Measurements from ENCODE around the gene REV3L.

Gene REV3L

GRCh38 chr6:111423960-111424846 lies 58.8 kb downstream of the REV3L start:
- no peak for DNase-seq (ENCODE audit: low read depth in 2 of 2)

GRCh38 chr6:111423055-111423633 lies 59.9 kb downstream of the REV3L start:
- DNase-seq (ENCODE audit: low read depth in 2 of 2): no peak

GRCh38 chr6:111418971-111419693 lies 63.9 kb downstream of the REV3L start:
- no peak for DNase-seq (ENCODE audit: low read depth in 2 of 2)

GRCh38 chr6:111417946-111418345 lies 65.1 kb downstream of the REV3L start:
- no peak for DNase-seq (ENCODE audit: low read depth in 2 of 2)

- DNase-seq (ENCODE audit: low read depth in 2 of 2): no peak
Measured at GRCh38 chr6:111417181-111417585, 65.8 kb downstream of the REV3L start.

- DNase-seq (ENCODE audit: low read depth in 2 of 2): no peak
Measured at GRCh38 chr6:111416529-111416928, 66.5 kb downstream of the REV3L start.

- DNase-seq (ENCODE audit: low read depth in 2 of 2): no peak
Measured at GRCh38 chr6:111414373-111414772, 68.6 kb downstream of the REV3L start.

- no peak for DNase-seq (ENCODE audit: low read depth in 2 of 2)
Measured at GRCh38 chr6:111411978-111412566, 70.9 kb downstream of the REV3L start.

- DNase-seq (ENCODE audit: low read depth in 2 of 2): no peak
Measured at GRCh38 chr6:111411046-111411445, 72.0 kb downstream of the REV3L start.

- no peak for DNase-seq (ENCODE audit: low read depth in 2 of 2)
Measured at GRCh38 chr6:111410371-111410770, 72.6 kb downstream of the REV3L start.

GRCh38 chr6:111409430-111409829 lies 73.6 kb downstream of the REV3L start:
- no peak for DNase-seq (ENCODE audit: low read depth in 2 of 2)

- DNase-seq (ENCODE audit: low read depth in 2 of 2): no peak
Measured at GRCh38 chr6:111407686-111408085, 75.3 kb downstream of the REV3L start.

GRCh38 chr6:111406200-111406721 lies 76.8 kb downstream of the REV3L start:
- no peak for DNase-seq (ENCODE audit: low read depth in 2 of 2)

- no peak for DNase-seq (ENCODE audit: low read depth in 2 of 2)
Measured at GRCh38 chr6:111403388-111403787, 79.6 kb downstream of the REV3L start.

GRCh38 chr6:111399626-111400025 lies 83.4 kb downstream of the REV3L start:
- no peak for DNase-seq (ENCODE audit: low read depth in 2 of 2)

GRCh38 chr6:111388681-111389080 lies 94.3 kb downstream of the REV3L start:
- DNase-seq (ENCODE audit: low read depth in 2 of 2): no peak

GRCh38 chr6:111382476-111383294 lies 100.3 kb downstream of the REV3L start:
- DNase-seq (ENCODE audit: low read depth in 2 of 2): no peak

GRCh38 chr6:111381728-111382127 lies 101.3 kb downstream of the REV3L start:
- DNase-seq (ENCODE audit: low read depth in 2 of 2): no peak

- no peak for DNase-seq (ENCODE audit: low read depth in 2 of 2)
Measured at GRCh38 chr6:111381123-111381522, 101.9 kb downstream of the REV3L start.

GRCh38 chr6:111379831-111380230 lies 103.2 kb downstream of the REV3L start:
- DNase-seq (ENCODE audit: low read depth in 2 of 2): no peak

GRCh38 chr6:111379302-111379701 lies 103.7 kb downstream of the REV3L start:
- no peak for DNase-seq (ENCODE audit: low read depth in 2 of 2)
